SU-DHL-6 (cell line): ENCODE results near the gene POM121L2.

ENCODE experiments used
- H2AFZ ChIP-seq: fragments of 200-600 bp; sonication (generic); 2 replicates; pipeline ENCODE4 v1.6.1; 2014; ENCODE audit warnings: low read depth, mild to moderate bottlenecking, moderate library complexity, mixed read lengths, antibody characterized with exemption, low read length; ENCODE audit not compliant: severe bottlenecking
- H3F3A ChIP-seq: fragments of 200-600 bp; shearing (Covaris generic); 2 replicates; pipeline ENCODE4 v1.6.0; 2016; ENCODE audit warnings: antibody characterized with exemption, mild to moderate bottlenecking; ENCODE audit not compliant: insufficient read depth
- H3K27ac ChIP-seq: fragments of 200-600 bp; sonication (generic); 2 replicates; pipeline ENCODE4 v1.5.1; 2016; ENCODE audit warnings: low read depth, mild to moderate bottlenecking, low read length, moderate library complexity, mixed read lengths
- H3K27me3 ChIP-seq: fragments of 200-600 bp; sonication (generic), shearing (Covaris generic); 2 replicates; pipeline ENCODE4 v1.6.0; 2014; ENCODE audit warnings: mild to moderate bottlenecking, low read length
- H3K36me3 ChIP-seq: fragments of 200-600 bp; sonication (generic); 2 replicates; pipeline ENCODE4 v1.6.1; 2014; ENCODE audit warnings: mild to moderate bottlenecking, low read length, mixed read lengths
- H3K4me2 ChIP-seq: fragments of 300-600, 200-600 bp; shearing (Covaris generic), sonication (generic); 2 replicates; pipeline ENCODE4 v1.6.0; 2014; ENCODE audit warnings: low read length, low read depth, mild to moderate bottlenecking; ENCODE audit not compliant: poor library complexity, severe bottlenecking
- H3K4me3 ChIP-seq: fragments of 200-600 bp; sonication (generic); 2 replicates; pipeline ENCODE4 v1.5.1; 2014; ENCODE audit warnings: antibody characterized with exemption, low read length, mild to moderate bottlenecking, mixed read lengths; ENCODE audit not compliant: insufficient read depth, poor library complexity, severe bottlenecking
- H3K79me2 ChIP-seq: fragments of 200-600 bp; sonication (generic); 2 replicates; pipeline ENCODE4 v1.6.1; 2014; ENCODE audit warnings: mild to moderate bottlenecking, low read length, moderate library complexity; ENCODE audit not compliant: insufficient read depth
- H3K9ac ChIP-seq: fragments of 200-600 bp; sonication (generic); 2 replicates; pipeline ENCODE4 v1.7.0; 2014; ENCODE audit warnings: mild to moderate bottlenecking, low read length
- H3K9me2 ChIP-seq: fragments of 200-600 bp; sonication (generic); replicated peaks from 2 replicates; pipeline ENCODE4 v1.6.1; 2014; ENCODE audit warnings: low read length; ENCODE audit not compliant: insufficient read depth
- H3K9me3 ChIP-seq: fragments of 200-600 bp; sonication (generic); 2 replicates; pipeline ENCODE4 v1.6.1; 2014; ENCODE audit warnings: low read length, mixed read lengths; ENCODE audit not compliant: insufficient read depth
- H4K20me1 ChIP-seq: fragments of 200-600 bp; sonication (generic); 2 replicates; pipeline ENCODE4 v1.6.1; 2014; ENCODE audit warnings: low read depth, mild to moderate bottlenecking, antibody characterized with exemption, low read length, moderate library complexity, mixed read lengths
- EZH2phosphoT487 ChIP-seq: fragments of 200-600 bp; sonication (generic), shearing (Covaris generic); conservative IDR thresholded peaks from 2 replicates; pipeline ENCODE4 v1.6.1; 2018; ENCODE audit warnings: mild to moderate bottlenecking, antibody characterized with exemption, low read length, moderate library complexity, mixed read lengths
- TF ChIP-seq, protein P1 (sequence below): fragments of 200-600 bp; sonication (generic); IDR thresholded peaks from one replicate; pipeline ENCODE4 v1.5.1; 2017; ENCODE audit warnings: antibody characterized with exemption, mild to moderate bottlenecking, low read length, moderate library complexity; ENCODE audit not compliant: insufficient read depth, poor library complexity, severe bottlenecking

Gene POM121L2

DNA sequence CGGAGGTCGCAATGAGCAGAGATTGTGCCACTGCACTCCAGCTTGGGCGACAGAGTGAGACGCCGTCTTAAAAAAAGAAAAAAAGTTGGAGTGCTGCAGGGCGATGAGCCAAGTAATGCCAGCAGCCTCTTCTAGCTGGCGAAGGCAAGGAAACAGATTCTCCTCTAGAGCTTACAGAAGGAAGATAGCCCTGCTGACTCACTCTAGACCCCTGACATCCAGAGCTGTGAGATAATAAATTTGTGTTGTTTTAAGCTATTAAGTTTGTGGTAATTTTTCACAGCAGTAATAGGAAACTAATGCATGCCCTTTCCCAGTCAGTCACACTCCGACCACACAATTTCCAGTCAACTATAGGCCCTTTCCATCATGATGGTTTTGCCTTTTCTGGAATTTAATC, 48.2 kb downstream of the POM121L2 start:
- no peak overlapping the region for H3K27ac ChIP-seq
- H2AFZ ChIP-seq = no peak overlapping the region
- no peak overlapping the region for H3K4me2 ChIP-seq
- no peak overlapping the region for H3K4me3 ChIP-seq
- TF ChIP-seq, protein P1, sequence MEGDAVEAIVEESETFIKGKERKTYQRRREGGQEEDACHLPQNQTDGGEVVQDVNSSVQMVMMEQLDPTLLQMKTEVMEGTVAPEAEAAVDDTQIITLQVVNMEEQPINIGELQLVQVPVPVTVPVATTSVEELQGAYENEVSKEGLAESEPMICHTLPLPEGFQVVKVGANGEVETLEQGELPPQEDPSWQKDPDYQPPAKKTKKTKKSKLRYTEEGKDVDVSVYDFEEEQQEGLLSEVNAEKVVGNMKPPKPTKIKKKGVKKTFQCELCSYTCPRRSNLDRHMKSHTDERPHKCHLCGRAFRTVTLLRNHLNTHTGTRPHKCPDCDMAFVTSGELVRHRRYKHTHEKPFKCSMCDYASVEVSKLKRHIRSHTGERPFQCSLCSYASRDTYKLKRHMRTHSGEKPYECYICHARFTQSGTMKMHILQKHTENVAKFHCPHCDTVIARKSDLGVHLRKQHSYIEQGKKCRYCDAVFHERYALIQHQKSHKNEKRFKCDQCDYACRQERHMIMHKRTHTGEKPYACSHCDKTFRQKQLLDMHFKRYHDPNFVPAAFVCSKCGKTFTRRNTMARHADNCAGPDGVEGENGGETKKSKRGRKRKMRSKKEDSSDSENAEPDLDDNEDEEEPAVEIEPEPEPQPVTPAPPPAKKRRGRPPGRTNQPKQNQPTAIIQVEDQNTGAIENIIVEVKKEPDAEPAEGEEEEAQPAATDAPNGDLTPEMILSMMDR = no peak
- no peak for TF ChIP-seq EZH2phosphoT487
- no peaks in the 10 kb centered on the region for H3K9me3 ChIP-seq
- no peaks in the 10 kb centered on the region for H3K36me3 ChIP-seq
- H3K27me3 ChIP-seq = no peaks in the 10 kb centered on the region
- H3K79me2 ChIP-seq = no peaks in the 10 kb centered on the region
- no peaks in the 10 kb centered on the region for H4K20me1 ChIP-seq
- no peak overlapping the region for H3K9ac ChIP-seq
- no peaks in the 10 kb centered on the region for H3K9me2 ChIP-seq
- H3F3A ChIP-seq = no peaks in the 10 kb centered on the region

DNA sequence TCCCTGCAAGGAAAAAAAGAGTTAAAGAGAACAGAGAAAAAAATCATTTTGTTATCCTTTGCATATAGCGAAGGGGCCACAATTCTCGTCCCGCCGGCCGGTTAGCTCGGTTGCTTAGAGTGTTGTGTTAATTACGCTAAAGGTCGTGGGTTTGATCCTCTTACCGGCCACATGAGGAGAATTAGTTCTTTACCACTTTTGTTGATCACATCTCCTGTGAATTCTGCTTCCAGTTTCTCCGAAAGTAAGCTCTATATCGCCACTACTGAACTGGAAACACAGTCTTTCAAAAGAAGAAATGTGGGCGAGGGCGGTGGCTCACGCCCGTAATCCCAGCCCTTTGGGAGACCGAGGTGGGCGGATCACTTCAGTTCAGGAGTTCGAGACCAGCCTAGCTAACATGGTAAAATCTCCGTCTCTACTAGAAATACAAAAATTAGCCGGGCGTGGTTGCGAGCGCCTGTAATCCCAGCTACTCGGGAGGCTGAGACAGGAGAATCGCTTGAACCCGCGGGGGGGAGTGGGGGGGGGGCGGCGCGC, 51.2 kb downstream of the POM121L2 start:
- TF ChIP-seq, protein P1 = no peak
- TF ChIP-seq EZH2phosphoT487 = no peak
- H3K9me3 ChIP-seq = no peaks in the 10 kb centered on the region
- no peak overlapping the region for H3K9ac ChIP-seq
- H3F3A ChIP-seq = no peaks in the 10 kb centered on the region
- H3K9me2 ChIP-seq = no peaks in the 10 kb centered on the region
- no peak overlapping the region for H2AFZ ChIP-seq
- H3K27me3 ChIP-seq = no peaks in the 10 kb centered on the region
- no peak overlapping the region for H3K4me3 ChIP-seq
- H4K20me1 ChIP-seq = no peaks in the 10 kb centered on the region
- H3K27ac ChIP-seq = no peak overlapping the region
- no peaks in the 10 kb centered on the region for H3K79me2 ChIP-seq
- H3K4me2 ChIP-seq = no peak overlapping the region
- H3K36me3 ChIP-seq = no peaks in the 10 kb centered on the region

DNA sequence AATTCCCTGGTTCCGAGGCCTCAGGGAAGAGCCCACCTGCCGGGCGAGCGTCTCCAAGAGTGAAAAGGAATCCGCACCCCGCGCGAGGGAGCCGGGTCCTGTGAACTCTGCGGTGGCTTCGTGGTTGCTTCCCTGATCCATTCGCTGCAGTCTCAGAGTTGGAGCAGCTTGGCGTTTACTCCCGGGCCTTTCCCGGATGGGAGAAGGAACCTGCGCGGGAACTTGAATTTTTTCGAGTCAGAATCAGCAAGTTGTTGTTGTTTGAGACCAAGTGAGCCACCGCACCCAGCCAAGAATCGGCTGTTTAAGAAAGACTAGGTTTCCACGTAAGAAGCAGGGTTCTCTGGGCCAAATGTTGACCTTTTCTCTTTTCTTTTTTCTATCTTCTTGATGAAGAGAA, 51.7 kb downstream of the POM121L2 start:
- TF ChIP-seq, protein P1 = no peak
- TF ChIP-seq EZH2phosphoT487 = no peak
- Histone ChIP-seq H3K27ac (no peak overlapping the region), H3K9me2 (no peaks in the 10 kb centered on the region), H3K79me2 (no peaks in the 10 kb centered on the region), H4K20me1 (no peaks in the 10 kb centered on the region), H3K27me3 (no peaks in the 10 kb centered on the region), H3K9ac (no peak overlapping the region), H3K9me3 (no peaks in the 10 kb centered on the region), H2AFZ (no peak overlapping the region), H3F3A (no peaks in the 10 kb centered on the region), H3K4me3 (no peak overlapping the region), H3K36me3 (no peaks in the 10 kb centered on the region), H3K4me2 (no peak overlapping the region)
